ENCODE results near the gene FBXL13.
"Not testable (repeated sequence)": the region's sequence is repeated elsewhere in the genome, so short reads cannot be mapped to it uniquely, and the experiment has no call there.

Gene FBXL13

GRCh38 chr7:102988088-102988487 lies 86.5 kb downstream of the FBXL13 start:
- Histone ChIP-seq H3K27ac (ENCODE audit: low read depth, low read length) (no peak overlapping the region), H3K4me1 (ENCODE audit: control insufficient read depth, insufficient read depth, low read length) (0 out of 2 replicates have a peak, but pooled peaks cover under 1% of the 10 kb centered on the region)

GRCh38 chr7:102985176-102985783 lies 89.3 kb downstream of the FBXL13 start:
- Histone ChIP-seq H3K4me3 (ENCODE audit: low read depth, low read length) (no peak overlapping the region), H3K9ac (ENCODE audit: low read depth, low read length) (no peak overlapping the region), H3K27ac (ENCODE audit: low read depth, low read length) (no peak overlapping the region), H3K4me1 (ENCODE audit: control insufficient read depth, insufficient read depth, low read length) (no peaks in the 10 kb centered on the region), H3K36me3 (ENCODE audit: control insufficient read depth, insufficient read depth, low read length) (no peaks in the 10 kb centered on the region), H3K9me3 (ENCODE audit: control insufficient read depth, insufficient read depth, low read length) (no peaks in the 10 kb centered on the region), H3K27me3 (ENCODE audit: control insufficient read depth, insufficient read depth, low read length) (no peaks in the 10 kb centered on the region)

More at GRCh38 chr7:102988088-102988487, 86.5 kb downstream of the FBXL13 start:
- Histone ChIP-seq H3K9ac (ENCODE audit: low read depth, low read length) (no peak overlapping the region), H3K9me3 (ENCODE audit: control insufficient read depth, insufficient read depth, low read length) (no peaks in the 10 kb centered on the region), H3K4me3 (ENCODE audit: low read depth, low read length) (no peak overlapping the region), H3K36me3 (ENCODE audit: control insufficient read depth, insufficient read depth, low read length) (no peaks in the 10 kb centered on the region), H3K27me3 (ENCODE audit: control insufficient read depth, insufficient read depth, low read length) (no peaks in the 10 kb centered on the region)

DNA sequence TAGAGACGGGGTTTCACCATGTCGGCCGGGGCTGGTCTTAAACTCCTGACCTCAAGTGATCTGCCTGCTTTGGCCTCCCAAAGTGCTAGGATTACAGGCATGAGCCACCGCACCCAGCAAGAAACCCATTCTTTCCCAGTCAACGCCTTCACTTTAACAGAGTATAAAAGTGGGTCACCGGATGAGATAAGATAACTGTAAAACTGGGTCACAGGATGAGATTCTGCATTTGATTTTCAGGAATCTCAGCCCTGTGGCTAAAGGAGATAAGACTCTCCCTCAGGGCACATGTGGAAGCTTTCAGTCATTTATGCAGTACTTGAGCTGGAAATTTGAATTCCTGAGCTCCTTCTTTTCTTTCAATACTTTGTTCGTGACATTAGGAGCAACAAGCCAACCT lies 91.0 kb downstream of the FBXL13 start:
- no peaks in the 10 kb centered on the region for H3K9me3 ChIP-seq (ENCODE audit: control insufficient read depth, insufficient read depth, low read length)
- no peaks in the 10 kb centered on the region for H3K4me1 ChIP-seq (ENCODE audit: control insufficient read depth, insufficient read depth, low read length)
- H3K36me3 ChIP-seq (ENCODE audit: control insufficient read depth, insufficient read depth, low read length): no peaks in the 10 kb centered on the region
- no peak overlapping the region for H3K27ac ChIP-seq (ENCODE audit: low read depth, low read length)
- no peak overlapping the region for H3K4me3 ChIP-seq (ENCODE audit: low read depth, low read length)
- no peaks in the 10 kb centered on the region for H3K27me3 ChIP-seq (ENCODE audit: control insufficient read depth, insufficient read depth, low read length)
- H3K9ac ChIP-seq (ENCODE audit: low read depth, low read length): no peak overlapping the region

DNA sequence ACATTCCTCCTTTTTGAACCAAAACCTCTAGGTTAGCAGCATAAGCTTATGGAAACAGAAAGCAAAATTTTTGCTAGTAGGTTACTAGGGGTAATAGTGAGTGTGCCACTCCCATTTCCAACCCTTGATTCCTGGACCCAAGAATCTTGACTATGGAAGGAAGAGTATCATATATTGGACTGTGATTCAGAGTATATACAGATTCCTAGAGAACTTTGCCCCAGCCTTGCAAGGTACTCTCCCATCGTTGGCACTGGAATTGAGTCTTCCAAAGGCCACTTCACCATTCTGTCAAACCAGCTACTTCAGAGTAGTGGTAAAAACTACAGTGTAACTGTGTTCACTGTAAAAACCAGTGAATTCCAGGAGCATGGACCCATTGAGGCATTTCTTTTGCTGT lies 92.4 kb downstream of the FBXL13 start:
- Histone ChIP-seq H3K9ac (ENCODE audit: low read depth, low read length) (no peak overlapping the region), H3K36me3 (ENCODE audit: control insufficient read depth, insufficient read depth, low read length) (no peaks in the 10 kb centered on the region), H3K9me3 (ENCODE audit: control insufficient read depth, insufficient read depth, low read length) (no peaks in the 10 kb centered on the region), H3K4me3 (ENCODE audit: low read depth, low read length) (no peak overlapping the region), H3K27me3 (ENCODE audit: control insufficient read depth, insufficient read depth, low read length) (no peaks in the 10 kb centered on the region), H3K4me1 (ENCODE audit: control insufficient read depth, insufficient read depth, low read length) (no peaks in the 10 kb centered on the region), H3K27ac (ENCODE audit: low read depth, low read length) (no peak overlapping the region)

- H3K4me3 ChIP-seq (ENCODE audit: low read depth, low read length): no peak overlapping the region
- no peaks in the 10 kb centered on the region for H3K27me3 ChIP-seq (ENCODE audit: control insufficient read depth, insufficient read depth, low read length)
- H3K27ac ChIP-seq (ENCODE audit: low read depth, low read length): no peak overlapping the region
- H3K9ac ChIP-seq (ENCODE audit: low read depth, low read length): no peak overlapping the region
- H3K9me3 ChIP-seq (ENCODE audit: control insufficient read depth, insufficient read depth, low read length): no peaks in the 10 kb centered on the region
- H3K36me3 ChIP-seq (ENCODE audit: control insufficient read depth, insufficient read depth, low read length): no peaks in the 10 kb centered on the region
- no peaks in the 10 kb centered on the region for H3K4me1 ChIP-seq (ENCODE audit: control insufficient read depth, insufficient read depth, low read length)
Observed at GRCh38 chr7:102981451-102981850, 93.1 kb downstream of the FBXL13 start.

GRCh38 chr7:102979670-102980069 lies 94.9 kb downstream of the FBXL13 start:
- H3K36me3 ChIP-seq (ENCODE audit: control insufficient read depth, insufficient read depth, low read length): no peaks in the 10 kb centered on the region
- H3K9ac ChIP-seq (ENCODE audit: low read depth, low read length): no peak overlapping the region

DNA sequence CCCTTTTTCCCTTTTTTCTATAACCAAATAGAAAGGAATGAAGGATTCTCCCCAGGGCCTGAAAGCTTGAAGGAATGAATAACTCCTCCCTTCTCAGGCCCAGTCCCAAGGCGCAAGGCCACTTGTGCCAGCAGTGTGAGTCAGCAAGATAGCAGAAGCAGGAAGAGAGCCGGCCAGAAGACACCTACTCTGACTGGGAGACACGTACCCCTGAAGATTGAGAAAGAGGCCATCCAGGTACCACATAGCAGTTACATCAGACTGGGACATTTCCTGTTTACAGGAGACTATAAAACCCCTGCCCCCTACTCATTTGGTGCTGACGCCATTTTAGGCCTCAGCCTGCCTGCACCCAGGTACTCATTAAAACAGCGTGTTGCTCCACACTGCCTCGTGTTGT lies 96.3 kb downstream of the FBXL13 start:
- no peaks in the 10 kb centered on the region for H3K4me1 ChIP-seq (ENCODE audit: control insufficient read depth, insufficient read depth, low read length)
- H3K9me3 ChIP-seq (ENCODE audit: control insufficient read depth, insufficient read depth, low read length): no peaks in the 10 kb centered on the region
- H3K36me3 ChIP-seq (ENCODE audit: control insufficient read depth, insufficient read depth, low read length): no peaks in the 10 kb centered on the region
- no peak overlapping the region for H3K9ac ChIP-seq (ENCODE audit: low read depth, low read length)
- H3K27me3 ChIP-seq (ENCODE audit: control insufficient read depth, insufficient read depth, low read length): no peaks in the 10 kb centered on the region
- no peak overlapping the region for H3K4me3 ChIP-seq (ENCODE audit: low read depth, low read length)
- H3K27ac ChIP-seq (ENCODE audit: low read depth, low read length): no peak overlapping the region

More at GRCh38 chr7:102979670-102980069, 94.9 kb downstream of the FBXL13 start:
- Histone ChIP-seq H3K27me3 (ENCODE audit: control insufficient read depth, insufficient read depth, low read length) (no peaks in the 10 kb centered on the region), H3K27ac (ENCODE audit: low read depth, low read length) (no peak overlapping the region), H3K9me3 (ENCODE audit: control insufficient read depth, insufficient read depth, low read length) (no peaks in the 10 kb centered on the region), H3K4me1 (ENCODE audit: control insufficient read depth, insufficient read depth, low read length) (no peaks in the 10 kb centered on the region), H3K4me3 (ENCODE audit: low read depth, low read length) (no peak overlapping the region)

- H3K9me3 ChIP-seq (ENCODE audit: control insufficient read depth, insufficient read depth, low read length); H3K4me1 ChIP-seq (ENCODE audit: control insufficient read depth, insufficient read depth, low read length); H3K27ac ChIP-seq (ENCODE audit: low read depth, low read length); H3K27me3 ChIP-seq (ENCODE audit: control insufficient read depth, insufficient read depth, low read length); H3K4me3 ChIP-seq (ENCODE audit: low read depth, low read length); H3K36me3 ChIP-seq (ENCODE audit: control insufficient read depth, insufficient read depth, low read length); H3K9ac ChIP-seq (ENCODE audit: low read depth, low read length): not testable (repeated sequence)
Observed at GRCh38 chr7:102977586-102977985, 97.0 kb downstream of the FBXL13 start.

DNA sequence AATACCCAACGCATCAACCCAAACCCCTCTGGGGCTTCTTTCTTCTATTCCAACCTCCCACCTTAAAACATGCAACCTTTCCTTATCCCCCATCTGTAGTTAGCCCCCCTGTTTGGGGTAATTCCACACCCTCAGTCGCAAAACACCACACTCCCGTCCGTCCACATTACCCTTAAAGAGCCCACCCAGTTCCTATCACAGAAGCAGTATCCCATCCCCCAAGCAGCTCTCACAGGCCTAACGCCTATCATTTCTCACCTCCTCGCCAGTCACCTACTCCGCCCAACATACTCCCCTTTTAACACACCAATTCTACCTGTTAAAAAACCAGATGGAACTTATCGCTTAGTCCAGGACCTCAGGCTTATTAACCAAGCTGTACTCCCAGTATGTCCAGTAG lies 98.1 kb downstream of the FBXL13 start:
- Histone ChIP-seq H3K4me1 (ENCODE audit: control insufficient read depth, insufficient read depth, low read length) (no peaks in the 10 kb centered on the region), H3K36me3 (ENCODE audit: control insufficient read depth, insufficient read depth, low read length) (no peaks in the 10 kb centered on the region), H3K27me3 (ENCODE audit: control insufficient read depth, insufficient read depth, low read length) (no peaks in the 10 kb centered on the region), H3K9ac (ENCODE audit: low read depth, low read length) (no peak overlapping the region), H3K4me3 (ENCODE audit: low read depth, low read length) (no peak overlapping the region), H3K9me3 (ENCODE audit: control insufficient read depth, insufficient read depth, low read length) (no peaks in the 10 kb centered on the region), H3K27ac (ENCODE audit: low read depth, low read length) (no peak overlapping the region)

DNA sequence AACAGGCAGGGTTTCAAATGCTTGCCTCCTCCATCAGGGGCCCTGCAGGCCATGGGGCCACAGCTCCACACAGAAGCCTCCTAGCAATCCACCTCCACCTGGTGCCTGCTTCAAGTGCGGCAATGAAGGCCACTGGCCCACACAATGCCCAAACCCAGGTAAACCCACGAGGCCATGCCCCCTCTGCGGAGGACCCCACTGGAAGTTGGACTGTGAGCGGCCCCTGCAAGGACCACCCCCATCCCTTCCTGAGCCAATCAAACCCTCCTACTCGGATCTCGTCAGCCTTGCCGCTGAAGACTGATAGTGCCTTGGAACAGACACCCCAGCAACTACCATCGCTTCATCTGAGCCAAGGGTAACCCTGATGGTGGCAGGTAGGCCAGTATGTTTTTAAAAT lies 98.7 kb downstream of the FBXL13 start:
- Histone ChIP-seq H3K36me3 (ENCODE audit: control insufficient read depth, insufficient read depth, low read length) (no peaks in the 10 kb centered on the region), H3K4me3 (ENCODE audit: low read depth, low read length) (no peak overlapping the region), H3K27me3 (ENCODE audit: control insufficient read depth, insufficient read depth, low read length) (no peaks in the 10 kb centered on the region), H3K9ac (ENCODE audit: low read depth, low read length) (no peak overlapping the region), H3K4me1 (ENCODE audit: control insufficient read depth, insufficient read depth, low read length) (no peaks in the 10 kb centered on the region), H3K9me3 (ENCODE audit: control insufficient read depth, insufficient read depth, low read length) (no peaks in the 10 kb centered on the region), H3K27ac (ENCODE audit: low read depth, low read length) (no peak overlapping the region)

- Histone ChIP-seq H3K9ac (ENCODE audit: low read depth, low read length) (no peak overlapping the region), H3K27me3 (ENCODE audit: control insufficient read depth, insufficient read depth, low read length) (no peaks in the 10 kb centered on the region)
Observed at GRCh38 chr7:102974366-102975236, 100.0 kb downstream of the FBXL13 start.

More at GRCh38 chr7:102974366-102975236, 100.0 kb downstream of the FBXL13 start:
- Histone ChIP-seq H3K36me3 (ENCODE audit: control insufficient read depth, insufficient read depth, low read length) (no peaks in the 10 kb centered on the region), H3K27ac (ENCODE audit: low read depth, low read length) (no peak overlapping the region), H3K4me3 (ENCODE audit: low read depth, low read length) (no peak overlapping the region), H3K4me1 (ENCODE audit: control insufficient read depth, insufficient read depth, low read length) (no peaks in the 10 kb centered on the region), H3K9me3 (ENCODE audit: control insufficient read depth, insufficient read depth, low read length) (no peaks in the 10 kb centered on the region)
